ENCODE measurements around the gene NFATC1. TPM values are rescaled to one million over a fixed set of nuclear protein-coding genes. Genes with fewer than 3 reads are reported as not detected.

NFATC1 gene
- total RNA-seq (2022; extraction: Qiagen RNA extraction; ENCODE audit: low read depth), result 5.1 to 6.5 TPM (median 6.2 TPM) in 5 replicates

GRCh38 chr18:79395761-79396404 lies at the start of gene NFATC1:
TSS of gene NFATC1 (plus strand) at chr18:79395930. CDS start at chr18:79396225, 295 bp downstream.

Measured in A549 treated with RU486 at 1 μM for 4 hours (cell line).